GM06990 (cell line): ENCODE results near the gene SCN2A.
"Not testable (repeated sequence)": the region's sequence is repeated elsewhere in the genome, so short reads cannot be mapped to it uniquely, and the experiment has no call there.

ENCODE experiments used
- DNase-seq: peaks from one replicate; pipeline ENCODE4 v3.0.0-alpha.2; 2011; ENCODE audit not compliant: insufficient read length; ENCODE audit errors: extremely low read depth
- H3K27me3 ChIP-seq: replicated peaks from 2 replicates; pipeline ENCODE4 v1.6.0; 2011; ENCODE audit warnings: low read length; ENCODE audit not compliant: control insufficient read depth, insufficient read depth
- H3K36me3 ChIP-seq: 2 replicates; pipeline ENCODE4 v1.5.1; 2011; ENCODE audit warnings: low read length; ENCODE audit not compliant: control insufficient read depth, insufficient read depth
- H3K4me3 ChIP-seq: replicated peaks from 2 replicates; pipeline ENCODE4 v1.5.1; 2011; ENCODE audit warnings: low read depth, mild to moderate bottlenecking, control low read depth, low read length
- TF ChIP-seq, protein P1 (sequence below): IDR thresholded peaks from 2 replicates; pipeline ENCODE4 v1.5.1; 2011; ENCODE audit warnings: low read length, control low read depth, mild to moderate bottlenecking, inconsistent platforms; ENCODE audit not compliant: insufficient read depth, poor library complexity, severe bottlenecking

The SCN2A gene

DNA sequence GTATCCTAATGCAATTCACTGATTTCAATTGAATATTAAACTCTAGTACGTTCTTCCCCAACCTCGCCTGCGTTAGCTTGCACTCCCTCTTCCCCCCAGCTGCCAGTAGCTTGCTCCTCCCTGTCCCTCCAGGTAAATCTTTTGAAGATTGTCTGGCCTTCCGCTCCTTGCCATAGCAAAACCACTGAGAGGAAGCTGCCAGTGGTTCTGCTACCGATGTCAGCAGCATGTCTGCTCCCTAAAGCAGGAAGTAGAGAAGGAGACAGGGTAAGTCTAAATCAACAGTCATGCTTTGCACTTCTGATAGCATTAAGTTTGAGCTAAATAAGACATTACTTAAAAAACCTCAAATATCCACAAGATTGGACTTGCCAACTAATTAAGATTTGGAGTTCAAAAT, 89.1 kb downstream of the SCN2A start:
- DNase-seq = no peak

DNA sequence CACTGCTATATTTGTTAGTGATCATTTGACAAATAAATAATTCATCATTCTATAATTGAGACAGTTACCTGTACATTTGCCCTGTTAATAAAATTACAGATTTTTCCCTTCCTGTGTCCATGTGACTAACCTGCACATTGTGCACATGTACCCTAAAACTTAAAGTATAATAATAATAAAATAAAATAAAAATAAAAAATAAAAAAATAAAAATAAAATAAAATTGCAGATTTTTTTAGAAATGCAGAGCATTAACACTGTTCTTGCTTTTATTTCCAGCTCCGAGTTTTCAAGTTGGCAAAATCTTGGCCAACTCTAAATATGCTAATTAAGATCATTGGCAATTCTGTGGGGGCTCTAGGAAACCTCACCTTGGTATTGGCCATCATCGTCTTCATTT, 105.1 kb downstream of the SCN2A start:
- H3K27me3 ChIP-seq, DNase-seq, H3K4me3 ChIP-seq, H3K36me3 ChIP-seq: not testable (repeated sequence)

More for the DNA sequence above, 89.1 kb downstream of the SCN2A start:
- H3K4me3 ChIP-seq = no peak overlapping the region
- TF ChIP-seq, protein P1, sequence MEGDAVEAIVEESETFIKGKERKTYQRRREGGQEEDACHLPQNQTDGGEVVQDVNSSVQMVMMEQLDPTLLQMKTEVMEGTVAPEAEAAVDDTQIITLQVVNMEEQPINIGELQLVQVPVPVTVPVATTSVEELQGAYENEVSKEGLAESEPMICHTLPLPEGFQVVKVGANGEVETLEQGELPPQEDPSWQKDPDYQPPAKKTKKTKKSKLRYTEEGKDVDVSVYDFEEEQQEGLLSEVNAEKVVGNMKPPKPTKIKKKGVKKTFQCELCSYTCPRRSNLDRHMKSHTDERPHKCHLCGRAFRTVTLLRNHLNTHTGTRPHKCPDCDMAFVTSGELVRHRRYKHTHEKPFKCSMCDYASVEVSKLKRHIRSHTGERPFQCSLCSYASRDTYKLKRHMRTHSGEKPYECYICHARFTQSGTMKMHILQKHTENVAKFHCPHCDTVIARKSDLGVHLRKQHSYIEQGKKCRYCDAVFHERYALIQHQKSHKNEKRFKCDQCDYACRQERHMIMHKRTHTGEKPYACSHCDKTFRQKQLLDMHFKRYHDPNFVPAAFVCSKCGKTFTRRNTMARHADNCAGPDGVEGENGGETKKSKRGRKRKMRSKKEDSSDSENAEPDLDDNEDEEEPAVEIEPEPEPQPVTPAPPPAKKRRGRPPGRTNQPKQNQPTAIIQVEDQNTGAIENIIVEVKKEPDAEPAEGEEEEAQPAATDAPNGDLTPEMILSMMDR = no peak
- H3K27me3 ChIP-seq = no peaks in the 10 kb centered on the region
- no peaks in the 10 kb centered on the region for H3K36me3 ChIP-seq

DNA sequence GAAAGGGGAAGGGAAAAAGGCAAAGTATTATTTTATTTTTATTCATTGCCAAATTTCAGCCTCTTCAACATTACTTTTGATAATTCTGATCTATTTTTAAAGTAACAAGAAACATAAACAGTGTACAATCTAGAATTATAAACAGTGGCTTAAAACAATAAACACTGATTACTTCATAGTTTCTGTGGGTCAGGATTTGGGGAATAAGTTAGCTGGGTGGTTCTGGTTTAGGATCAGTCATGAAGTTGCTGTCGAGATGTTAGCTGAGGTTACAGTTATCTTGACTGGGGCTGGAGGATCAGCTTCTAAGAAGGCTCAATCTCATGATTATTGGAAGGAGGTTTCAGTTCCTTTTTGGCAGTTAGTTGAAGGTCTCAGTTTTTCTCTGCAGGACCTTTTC, 109.2 kb downstream of the SCN2A start:
- no peak for DNase-seq
- Histone ChIP-seq H3K36me3 (no peaks in the 10 kb centered on the region), H3K4me3 (no peak overlapping the region), H3K27me3 (no peaks in the 10 kb centered on the region)
- TF ChIP-seq, protein P1 = no peak

DNA sequence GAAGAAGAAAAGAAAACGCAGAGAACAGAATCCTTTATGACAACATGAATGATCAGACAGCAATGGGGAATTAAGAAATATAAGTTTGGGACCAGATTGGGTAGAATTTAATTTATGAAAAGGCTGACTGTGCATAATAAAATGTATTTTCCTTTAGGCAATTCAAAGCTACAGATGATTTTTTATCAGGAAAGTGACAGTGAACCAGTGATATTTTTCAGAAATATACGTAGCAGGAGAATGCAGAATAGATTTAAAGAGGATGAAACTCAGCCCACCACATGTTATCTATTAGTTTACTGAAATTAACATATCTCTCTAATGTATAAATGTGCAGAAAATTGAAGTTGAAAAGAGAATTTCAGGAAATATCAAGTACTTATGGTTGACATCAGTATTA, 110.0 kb downstream of the SCN2A start:
- Histone ChIP-seq H3K27me3 (no peaks in the 10 kb centered on the region), H3K4me3 (no peak overlapping the region), H3K36me3 (no peaks in the 10 kb centered on the region)
- TF ChIP-seq, protein P1 = no peak
- DNase-seq = no peak

DNA sequence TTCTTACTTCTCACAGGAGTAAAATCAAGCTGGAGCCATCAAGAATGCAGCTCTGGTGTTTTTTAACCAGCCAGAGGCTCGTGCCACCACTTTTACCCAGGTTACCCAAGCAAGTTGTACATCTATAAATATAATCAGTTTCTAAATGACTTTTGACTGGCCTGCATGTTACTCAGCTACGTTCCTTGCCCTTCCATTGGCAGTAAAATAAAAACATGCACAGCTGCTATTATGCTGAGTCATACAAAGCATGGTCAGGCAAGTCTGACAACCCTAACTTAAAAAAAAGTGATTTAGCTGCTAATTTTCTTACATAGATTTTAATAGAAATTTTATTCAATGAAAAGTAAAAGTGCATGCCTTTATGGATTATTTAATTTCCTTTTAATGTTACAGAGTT, 118.5 kb downstream of the SCN2A start:
- Histone ChIP-seq H3K36me3 (no peaks in the 10 kb centered on the region), H3K4me3 (no peak overlapping the region), H3K27me3 (no peaks in the 10 kb centered on the region)
- no peak for DNase-seq
- TF ChIP-seq, protein P1 = no peak

DNA sequence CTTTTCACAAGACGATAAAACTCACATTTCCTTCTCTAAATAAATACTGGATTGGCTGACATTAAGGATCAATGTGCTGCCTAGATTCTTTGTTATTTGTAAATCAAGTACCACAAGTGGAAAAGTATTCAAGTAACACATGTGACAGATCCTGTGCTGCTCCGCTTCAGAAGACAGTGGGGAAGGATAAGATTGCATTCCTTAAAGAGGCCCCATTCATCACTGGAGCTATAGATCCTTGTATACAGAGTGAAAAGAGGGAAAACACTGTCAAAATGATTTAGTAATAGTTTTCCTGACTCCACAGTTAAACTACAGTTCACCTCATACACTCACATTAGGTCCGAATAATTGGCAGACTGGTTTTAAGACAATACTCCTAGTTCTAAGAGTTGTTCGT, 122.3 kb downstream of the SCN2A start:
- DNase-seq = no peak
- Histone ChIP-seq H3K27me3 (no peaks in the 10 kb centered on the region), H3K4me3 (no peak overlapping the region), H3K36me3 (no peaks in the 10 kb centered on the region)
- TF ChIP-seq, protein P1 = no peak
